M059J (cell line): ENCODE results near the gene BAIAP2L1. TPM values are rescaled to one million over a fixed set of nuclear protein-coding genes. Genes with fewer than 3 reads are reported as not detected.
"Not testable (repeated sequence)": the region's sequence is repeated elsewhere in the genome, so short reads cannot be mapped to it uniquely, and the experiment has no call there.

Experiments
- DNase-seq: peaks from one replicate; pipeline ENCODE4 v3.0.0-alpha.2; 2012; ENCODE audit warnings: low read depth
- total RNA-seq: library from RNA; depleted of rRNA; stranded (reverse); fragments of >200 nt; shearing (Covaris generic); gene quantifications from 2 replicates; pipeline ENCODE4 v1.2.3, GENCODE V29; 2014

The BAIAP2L1 gene
- total RNA-seq, 1 experiment from 2014 or later: 28.7 TPM

DNA sequence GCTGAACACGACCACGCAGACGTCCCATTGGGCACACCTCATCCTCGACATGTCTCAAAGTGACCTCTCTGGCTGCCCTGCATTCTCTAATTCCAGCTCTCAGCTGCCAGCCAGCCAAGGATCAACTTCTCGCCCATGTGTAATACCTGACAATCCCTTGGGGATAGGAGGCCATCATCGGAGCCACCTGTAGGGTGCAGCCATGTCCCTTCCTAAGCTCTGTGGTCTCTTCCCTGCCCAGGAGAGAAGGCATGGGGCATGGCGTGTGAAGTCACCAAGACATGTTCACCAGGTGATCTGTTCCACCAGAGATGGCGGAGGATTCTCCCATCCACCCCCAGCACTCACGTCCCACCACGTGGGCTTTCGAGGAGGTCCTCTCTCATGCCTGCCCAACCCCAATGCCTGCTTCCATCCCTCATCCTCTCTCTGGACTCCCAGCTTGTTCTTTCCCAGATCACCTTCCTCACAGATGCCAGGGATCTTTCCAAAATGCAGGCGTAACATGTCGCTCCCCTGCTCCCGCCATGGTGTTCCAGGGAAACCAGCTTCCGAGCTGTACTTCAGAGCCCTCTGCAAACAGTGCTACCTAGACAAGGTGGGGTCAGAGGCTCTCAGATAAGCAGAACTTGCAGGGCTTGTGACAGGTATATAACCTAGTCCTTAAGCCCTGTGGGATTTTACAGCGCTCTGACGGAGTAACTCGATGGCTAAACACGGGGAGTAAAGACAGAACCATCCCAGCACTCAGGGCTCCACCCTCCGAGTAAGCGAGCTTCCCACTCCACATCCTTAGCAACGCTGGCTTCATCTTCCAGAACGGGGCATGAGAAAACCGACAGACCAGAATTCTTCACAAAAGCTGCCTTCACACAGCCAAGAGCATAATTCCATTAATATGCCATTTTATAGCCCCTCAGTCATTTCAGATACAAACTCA is 78.3 kb downstream of the BAIAP2L1 start:
- no peak for DNase-seq

DNA sequence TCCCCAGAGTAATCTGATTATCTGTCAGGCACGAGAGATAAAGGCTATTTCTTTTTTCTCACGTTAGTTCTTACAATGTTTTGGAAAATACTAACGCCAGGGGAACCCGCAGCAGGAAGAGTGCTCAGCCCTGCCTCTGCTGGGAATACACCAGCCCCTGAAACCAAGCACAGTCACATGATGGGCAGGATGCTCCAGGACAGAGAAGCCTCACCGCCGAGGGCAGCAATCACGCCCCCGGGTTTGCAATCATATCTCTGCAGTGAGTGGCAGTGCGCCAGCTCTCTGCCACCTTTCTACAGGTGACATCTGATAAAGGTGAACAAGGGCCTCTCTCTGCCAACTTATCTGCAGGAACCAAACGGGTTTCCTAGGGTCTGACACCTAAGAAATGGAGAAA is 79.6 kb downstream of the BAIAP2L1 start:
- DNase-seq: no peak

DNA sequence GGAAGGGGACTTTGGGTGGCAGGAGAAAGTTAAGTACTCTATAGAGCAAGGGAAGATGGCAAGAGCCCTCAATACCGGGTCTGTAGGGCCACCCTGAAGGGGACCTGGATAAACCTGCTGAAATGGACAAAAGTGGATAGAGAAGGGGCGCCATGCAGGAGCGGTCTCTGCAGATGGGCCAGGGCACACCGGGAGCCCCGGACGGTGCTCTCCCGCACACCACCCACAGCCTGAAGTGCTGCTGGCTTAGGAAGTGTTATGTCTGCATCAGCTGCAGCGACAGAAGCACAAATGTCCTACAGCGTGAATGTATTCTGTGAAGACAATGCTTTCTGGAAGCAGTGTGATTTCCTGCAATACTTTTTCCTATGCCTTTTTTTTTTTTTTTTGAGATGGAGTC is 81.7 kb downstream of the BAIAP2L1 start:
- DNase-seq: no peak

DNA sequence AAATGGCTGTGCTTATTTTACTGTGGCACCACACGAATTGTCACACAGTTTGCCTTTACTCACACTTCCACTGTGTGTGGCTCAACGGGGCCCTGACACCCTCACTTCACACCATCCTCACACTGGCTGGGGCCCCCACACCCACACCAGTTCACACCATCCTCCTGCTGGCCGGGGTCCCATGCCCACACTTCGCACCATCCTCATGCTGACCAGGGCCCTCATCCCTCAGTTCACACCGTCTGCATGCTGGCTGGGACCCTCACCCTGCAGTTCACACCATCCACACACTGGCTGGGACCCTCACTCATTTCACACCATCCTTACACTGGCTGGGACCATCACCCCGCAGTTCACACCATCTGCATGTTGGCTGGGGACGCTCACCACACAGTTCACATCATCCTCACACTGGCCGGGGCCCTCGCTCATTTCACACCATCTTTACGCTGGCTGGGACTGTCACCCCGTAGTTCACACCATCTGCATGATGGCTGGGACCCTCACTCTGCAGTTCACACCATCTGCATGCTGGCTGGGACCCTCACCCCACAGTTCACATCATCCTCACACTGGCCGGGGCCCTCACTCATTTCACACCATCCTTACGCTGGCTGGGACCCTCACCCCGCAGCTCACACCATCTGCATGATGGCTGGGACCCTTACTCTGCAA is 83.4 kb downstream of the BAIAP2L1 start:
- DNase-seq: no peak

DNA sequence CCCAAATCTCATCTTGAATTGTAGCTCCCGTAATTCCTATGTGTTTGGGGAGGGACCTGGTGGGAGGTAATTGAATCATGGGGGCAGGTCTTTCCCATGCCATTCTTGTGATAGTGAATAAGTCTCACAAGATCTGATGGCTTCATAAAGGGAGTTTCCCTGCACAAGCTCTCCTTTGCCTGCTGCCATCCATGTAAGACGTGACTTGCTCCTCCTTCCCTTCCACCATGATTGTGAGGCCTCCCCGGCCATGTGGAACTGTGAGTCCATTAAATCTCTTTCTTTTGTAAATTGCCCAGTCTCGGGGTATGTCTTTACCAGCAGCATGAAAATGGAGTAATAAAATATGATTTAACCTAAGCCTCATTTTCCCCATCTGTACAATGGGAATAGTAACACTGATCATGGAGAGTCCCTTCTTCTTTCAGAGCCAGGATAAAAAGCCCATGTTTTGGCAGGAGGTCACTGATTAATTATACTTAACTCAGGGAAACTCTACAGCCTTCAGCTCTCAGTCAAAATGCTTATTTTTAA is 84.8 kb downstream of the BAIAP2L1 start:
- DNase-seq: not testable (repeated sequence)

DNA sequence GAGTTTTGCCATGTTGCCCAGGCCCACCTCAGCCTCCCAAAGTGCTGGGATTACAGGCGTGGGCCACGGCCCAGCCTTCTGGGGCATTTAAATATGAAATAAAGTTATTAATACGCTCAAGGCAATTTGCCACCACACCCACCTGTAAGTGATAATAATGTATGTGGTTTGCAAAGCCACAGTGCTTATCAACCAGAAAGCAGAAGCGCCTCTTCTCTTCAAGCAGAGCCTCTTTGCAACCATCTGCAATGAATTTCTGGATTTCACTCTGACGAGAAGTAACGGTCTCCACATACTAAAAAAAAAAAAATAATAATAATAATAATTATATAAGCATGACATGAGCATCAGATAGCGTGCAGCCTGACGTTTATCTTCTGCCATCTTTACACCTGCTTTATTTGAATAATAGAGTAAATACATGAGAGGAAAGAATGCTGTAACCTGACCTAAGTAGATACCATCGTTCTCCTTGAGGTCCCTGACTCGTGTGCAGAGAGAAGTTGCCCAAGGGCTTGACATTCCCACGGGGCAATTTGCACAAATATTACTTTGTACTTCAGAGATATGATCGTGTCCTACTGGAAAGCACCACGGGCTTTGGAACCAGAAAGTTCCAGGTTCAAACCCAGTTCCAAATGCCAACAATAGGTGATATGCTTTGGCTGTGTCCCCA is 85.4 kb downstream of the BAIAP2L1 start:
- no peak for DNase-seq

DNA sequence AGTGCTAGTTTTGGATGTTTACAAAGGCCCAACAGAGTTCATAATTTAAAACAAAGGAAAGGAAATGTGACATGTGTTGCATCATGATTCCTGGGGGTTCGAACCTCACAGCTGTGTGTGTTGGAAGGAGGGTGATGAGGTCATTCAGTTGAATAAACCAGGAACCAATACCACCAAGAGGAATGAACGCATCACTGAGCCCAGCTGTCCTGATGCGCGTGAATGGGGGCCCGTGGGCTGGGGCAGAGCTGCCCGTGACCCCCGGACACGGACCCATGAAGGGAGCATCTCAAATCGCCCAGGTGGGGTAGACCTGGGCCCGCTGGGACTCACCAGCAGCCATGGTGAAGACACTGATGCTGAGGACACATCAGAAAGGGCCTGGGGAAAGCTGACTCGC is 86.4 kb downstream of the BAIAP2L1 start:
- DNase-seq: no peak

DNA sequence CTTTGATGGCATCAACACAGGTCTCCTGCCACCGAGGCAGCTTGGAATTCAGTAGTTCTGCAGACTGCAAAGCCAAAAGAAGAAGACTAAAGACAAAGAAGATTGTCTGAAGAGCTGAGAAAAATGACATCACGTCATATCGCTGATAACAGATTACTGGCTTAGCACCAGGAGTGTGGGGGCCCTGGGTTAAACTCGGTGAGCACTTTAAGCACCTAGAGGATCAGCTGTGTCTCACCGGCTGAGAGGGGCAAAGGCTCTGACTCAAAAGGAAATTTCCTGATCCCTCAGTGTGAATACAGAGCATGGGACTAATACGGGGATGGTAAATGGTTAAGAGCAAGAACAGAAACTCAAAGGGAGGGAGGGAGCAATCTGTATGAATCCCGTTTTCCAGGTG is 88.7 kb downstream of the BAIAP2L1 start:
- no peak for DNase-seq

DNA sequence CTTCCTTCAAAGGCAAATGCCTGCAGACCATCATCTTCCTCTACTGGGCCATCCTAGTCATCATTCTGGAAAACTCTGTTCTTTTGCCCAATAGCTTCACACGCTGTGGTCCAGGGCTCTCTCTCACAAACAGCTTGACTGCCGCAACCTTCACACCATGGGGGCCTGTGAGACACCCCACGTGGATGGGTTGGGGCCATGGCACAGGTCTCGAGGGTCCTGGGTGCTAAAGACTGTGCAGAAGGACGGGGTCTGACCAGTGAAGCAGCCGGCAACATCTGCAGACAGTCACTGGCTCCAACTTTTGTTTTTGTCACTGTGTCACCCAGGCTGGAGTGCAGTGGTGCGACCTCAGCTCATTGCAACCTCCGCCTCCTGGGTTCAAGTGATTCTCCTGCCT is 91.3 kb downstream of the BAIAP2L1 start:
- DNase-seq: no peak

DNA sequence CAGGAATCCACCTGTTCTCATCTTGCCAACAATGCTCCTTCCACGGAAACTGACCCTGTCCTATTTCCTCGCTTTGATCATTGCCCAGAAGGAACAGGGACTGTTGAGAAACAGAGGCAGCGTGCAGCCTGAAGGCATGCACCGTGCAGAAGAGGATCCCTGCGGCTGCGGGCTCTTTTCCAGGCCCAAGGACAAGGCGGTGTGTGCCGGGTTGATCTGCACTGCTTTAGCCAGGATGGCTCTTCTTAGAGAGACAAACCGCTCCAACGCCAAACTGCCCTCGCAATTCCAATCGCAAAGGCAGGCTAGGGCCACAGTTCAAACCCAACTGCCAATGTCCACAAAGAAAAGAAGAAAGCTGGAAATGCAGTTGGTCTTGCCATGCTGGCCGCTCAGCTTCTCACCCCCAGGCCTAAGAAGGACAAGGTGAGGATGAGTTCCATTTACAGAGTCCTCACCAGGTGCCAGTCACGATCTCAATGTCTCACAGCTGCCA is 92.9 kb downstream of the BAIAP2L1 start:
- no peak for DNase-seq

DNA sequence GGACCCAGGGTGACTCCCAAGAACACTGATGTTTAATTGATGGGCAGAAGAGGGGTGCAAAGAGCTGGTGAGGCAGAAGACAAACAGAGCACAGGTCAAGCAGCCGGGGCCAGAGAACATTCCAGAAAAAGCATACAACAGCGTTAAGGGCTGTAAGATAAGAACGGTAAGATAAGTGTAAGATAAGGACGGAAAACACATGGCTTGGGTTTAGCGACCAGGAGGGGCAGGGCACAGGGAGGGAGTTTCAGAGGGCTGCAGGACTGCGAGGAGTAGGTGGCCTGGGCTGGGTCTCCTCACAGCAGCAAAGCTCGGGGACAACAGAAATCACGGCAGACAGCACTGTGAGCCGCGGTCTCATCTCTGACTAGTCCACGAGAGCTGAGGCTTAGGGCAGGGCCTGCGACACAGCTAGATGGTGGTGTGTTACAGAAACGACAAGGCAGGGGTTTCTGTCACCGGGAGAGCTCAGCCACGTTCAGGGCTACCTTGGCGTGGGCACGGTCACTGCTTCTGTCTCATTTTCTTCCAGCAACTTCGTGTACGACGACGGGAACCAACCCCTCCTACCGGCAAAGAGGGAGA is 94.8 kb downstream of the BAIAP2L1 start:
- DNase-seq: no peak

DNA sequence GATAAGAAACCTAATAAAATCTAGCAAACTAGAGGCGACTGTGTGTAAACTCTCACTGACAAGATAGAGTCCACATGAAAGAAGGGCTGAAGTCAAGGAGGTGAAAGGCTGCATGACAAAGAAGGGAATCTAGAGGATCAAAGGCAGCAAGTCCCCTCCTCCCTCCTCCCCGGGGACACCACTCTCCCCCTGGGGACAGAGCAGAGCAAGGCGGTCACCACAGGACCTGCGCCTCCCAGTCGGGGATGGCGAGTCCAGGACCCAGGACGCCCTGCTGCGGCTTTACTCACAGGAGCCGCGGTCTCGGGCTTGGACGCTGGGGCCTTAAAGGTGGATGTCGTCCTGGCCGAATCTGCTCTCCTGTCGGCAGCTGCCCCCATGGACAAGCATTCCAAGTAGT is 97.0 kb downstream of the BAIAP2L1 start:
- no peak for DNase-seq

DNA sequence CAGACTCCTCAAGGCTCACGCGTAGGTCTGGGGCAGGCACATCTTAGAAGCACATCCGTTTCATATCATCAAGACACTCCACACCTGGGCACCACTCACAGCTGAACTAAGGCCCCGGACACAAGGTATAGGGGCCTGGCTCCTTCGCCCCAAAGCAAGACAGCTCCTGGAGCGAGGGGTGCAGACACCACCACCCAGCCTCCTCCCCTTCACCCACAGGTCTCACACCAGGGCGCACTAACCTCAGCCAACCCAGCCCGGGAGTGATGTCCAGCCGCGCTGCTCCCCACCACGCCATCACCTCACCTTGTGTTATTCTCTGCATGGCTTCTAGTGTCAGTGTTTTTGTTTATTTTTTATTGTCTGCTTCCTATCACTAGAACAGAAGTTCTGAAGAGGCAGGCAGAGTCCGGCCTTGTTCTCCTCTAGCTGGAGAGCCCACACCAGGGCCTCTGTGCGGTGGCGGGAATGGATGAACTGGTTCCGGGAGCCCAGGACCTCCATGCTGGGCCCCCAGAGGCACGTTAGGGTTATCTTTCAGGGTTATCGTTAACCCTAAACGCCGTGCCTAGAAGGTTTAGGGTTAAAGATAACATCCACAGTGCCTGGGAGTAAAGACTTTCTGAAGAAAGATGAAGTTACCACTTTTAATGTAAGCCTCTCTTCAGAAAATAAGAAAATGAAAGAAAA is 97.6 kb downstream of the BAIAP2L1 start:
- DNase-seq: no peak

DNA sequence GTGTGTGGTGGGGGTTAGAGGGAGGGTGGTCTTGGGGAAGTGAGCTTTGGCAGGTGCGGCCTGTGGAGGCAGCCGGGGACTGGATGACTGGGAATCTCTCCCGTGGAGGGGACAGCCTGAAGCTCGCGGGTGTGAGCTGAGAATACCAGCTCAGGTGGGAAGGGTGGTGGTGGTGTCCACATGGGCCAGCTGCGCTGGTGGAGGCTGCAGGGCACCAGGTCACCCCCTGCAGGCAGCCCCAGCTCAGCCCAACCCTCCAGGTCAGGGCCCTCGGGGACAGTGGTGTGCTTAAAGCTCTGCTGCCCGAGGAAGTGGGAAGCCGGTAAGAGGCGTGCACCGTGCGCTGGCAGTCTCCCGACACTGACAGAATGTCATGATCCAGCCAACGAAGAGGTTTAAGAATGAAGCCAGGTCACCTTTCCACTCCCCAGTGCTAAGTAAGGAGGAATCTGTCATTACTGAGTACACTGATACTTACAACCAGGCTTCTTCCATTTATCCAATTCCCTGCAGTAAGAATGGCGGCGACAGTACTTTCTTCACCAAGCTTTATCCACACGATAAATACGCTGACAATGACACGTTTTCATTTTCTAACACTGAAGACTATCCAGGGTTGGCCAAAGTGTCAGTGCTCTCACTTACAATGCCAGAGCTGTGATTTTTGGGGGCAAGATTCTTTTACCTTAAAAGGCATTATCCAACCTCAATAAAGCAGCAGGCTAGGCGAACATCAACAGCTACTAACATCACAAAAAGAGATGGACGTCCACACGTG is 99.0 kb downstream of the BAIAP2L1 start:
- DNase-seq: no peak

DNA sequence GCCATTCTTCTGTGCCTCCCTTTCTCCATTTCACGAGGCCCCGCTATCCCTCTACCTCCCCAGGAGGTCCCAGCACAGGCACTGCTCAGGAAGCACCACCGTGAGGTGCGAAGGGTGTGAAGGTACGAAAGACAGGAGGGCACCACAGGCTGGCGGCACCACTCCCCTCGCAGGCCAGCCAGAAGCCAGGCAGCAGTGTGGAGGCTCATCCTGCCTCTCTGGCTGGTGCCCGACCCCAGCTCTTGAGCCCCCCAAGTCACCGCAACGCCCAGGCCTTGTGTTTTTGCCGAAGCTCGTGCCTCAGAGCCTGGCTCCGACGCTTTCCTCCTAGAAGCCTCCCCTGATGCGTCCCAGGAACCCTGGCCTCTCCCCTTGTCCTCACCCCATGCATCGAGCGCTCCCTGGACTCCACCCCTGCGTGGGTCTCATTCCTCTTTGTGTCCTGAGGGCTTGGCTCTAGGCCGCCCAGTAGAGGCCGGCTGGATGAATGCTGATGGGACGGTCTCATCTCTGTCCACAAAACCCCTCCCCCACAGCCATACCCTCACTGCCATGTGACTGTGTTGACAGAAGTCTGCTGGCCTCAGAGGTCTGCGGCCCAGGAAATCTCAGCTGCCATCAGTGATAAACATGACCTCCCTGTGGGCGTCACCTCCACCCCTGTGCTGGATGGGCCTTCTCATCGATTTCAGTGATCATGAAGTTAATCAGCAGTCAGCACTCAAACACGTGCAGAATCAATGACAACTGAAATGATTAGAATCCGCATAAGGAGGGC is 100.1 kb downstream of the BAIAP2L1 start:
- DNase-seq: no peak

DNA sequence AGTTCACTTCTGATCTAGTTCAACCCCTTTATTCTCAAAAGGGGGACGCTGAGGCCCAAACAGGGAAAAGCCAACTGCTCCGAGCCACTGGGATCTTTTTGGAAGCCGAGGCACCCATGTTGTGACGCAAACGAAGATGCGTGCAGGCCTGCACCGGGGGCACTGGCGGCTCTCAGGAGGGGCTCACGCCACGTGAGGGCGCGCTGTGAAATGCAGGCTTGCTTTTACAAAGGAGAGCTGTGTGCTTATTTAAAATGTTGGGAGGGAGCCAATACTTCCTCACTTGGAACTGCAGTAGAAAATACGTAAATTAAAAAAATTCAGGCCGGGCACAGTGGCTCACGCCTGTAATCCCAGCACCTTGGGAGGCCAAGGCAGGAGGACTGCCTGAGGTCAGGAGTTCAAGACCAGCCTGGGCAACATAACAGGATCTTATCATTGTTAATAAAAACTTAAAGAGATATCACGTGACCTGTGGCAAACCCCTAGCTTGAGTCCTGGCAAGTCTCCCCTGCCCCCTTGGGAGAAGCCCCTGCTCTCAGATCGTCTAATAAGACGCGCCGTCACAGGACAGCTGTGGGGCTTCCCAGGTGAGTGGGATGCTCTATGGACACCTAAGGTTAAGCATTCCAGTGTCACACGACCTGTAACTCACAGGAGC is 103.1 kb downstream of the BAIAP2L1 start:
- DNase-seq: no peak

DNA sequence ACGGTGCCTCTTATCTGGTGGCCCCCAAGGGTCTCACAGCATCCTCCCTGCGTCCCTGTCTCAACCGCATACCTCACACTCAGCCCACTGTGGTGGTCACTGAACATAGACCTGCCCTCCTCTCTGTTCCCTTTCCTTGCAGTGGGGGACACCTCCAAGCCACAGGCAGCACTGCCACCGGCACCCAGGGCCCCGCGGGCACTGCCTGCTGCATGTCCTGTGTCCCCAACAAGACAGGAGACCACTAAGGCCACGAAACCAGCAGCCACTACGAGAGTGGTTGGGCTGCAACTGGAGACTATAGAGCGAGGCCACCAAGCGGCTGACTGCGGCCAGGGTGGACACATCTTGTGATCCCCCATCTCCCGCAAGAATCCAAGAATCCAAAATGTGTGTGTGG is 104.1 kb downstream of the BAIAP2L1 start:
- DNase-seq: no peak

DNA sequence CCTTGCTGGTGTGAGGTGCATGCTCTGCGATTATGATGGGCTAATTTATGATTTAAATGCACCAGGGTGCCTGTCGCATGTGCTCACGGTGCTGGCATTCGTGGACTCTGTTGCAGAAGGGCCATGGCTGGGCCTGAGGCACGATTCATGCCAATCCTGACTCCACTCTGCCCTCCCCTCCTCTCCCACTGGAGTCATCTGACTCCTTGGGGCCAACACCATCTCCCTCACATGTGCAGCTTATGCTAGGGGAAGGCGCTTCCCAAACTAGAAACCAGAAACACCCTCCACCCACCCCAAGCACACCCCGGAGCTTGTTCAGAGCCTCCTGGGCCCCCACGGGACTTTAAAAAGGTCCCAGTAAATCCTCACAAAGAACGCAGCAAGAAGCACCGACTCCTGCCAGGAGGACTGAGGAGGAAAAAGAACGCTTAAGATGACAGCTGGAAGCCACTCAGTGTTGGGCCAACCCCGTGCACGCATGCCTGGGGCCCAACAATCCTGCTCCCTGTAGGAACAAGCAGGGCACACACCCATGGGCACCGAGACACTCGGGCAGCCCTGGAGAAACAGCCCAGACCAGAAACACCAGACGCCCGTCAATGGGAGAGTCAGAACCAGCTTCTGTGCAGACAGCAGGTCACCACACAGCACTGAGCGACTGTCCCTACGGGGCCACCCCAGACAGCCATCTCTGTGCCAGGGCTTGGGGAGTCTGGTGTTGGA is 105.3 kb downstream of the BAIAP2L1 start:
- no peak for DNase-seq
